ENCODE results near the gene PCNX1. TPM values are rescaled to one million over a fixed set of nuclear protein-coding genes. Genes with fewer than 3 reads are reported as not detected.
"Not testable (repeated sequence)": the region's sequence is repeated elsewhere in the genome, so short reads cannot be mapped to it uniquely, and the experiment has no call there.

Gene PCNX1
- polyA plus RNA-seq, 3 donors: 40.4 to 56.2 (median 51.4) TPM

DNA sequence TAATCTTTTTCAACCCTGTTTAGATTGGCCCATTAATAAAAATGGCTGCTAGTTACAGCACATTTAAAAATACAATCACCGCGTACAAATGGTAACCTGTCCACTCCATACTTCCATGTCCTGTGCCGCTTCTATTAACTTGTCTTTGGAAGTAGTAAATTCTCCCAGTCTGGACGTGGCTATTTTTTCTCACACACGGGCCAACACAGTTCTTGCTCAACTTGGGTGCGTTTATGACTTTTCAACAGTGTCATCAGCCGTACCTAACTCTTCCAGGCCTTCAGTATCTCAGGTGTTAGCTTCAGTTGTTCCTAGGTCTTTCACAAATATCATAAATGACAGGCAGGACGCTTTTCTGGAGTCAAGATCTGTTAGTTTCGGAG lies 475 bp upstream of the PCNX1 start:
- peak in 2 of 11 donors; percentile 19 to 41 for DNase-seq (ENCODE audit: extremely low read depth in 1 of 11, low read depth in 9 of 11, low spot score in 4 of 11)

DNA sequence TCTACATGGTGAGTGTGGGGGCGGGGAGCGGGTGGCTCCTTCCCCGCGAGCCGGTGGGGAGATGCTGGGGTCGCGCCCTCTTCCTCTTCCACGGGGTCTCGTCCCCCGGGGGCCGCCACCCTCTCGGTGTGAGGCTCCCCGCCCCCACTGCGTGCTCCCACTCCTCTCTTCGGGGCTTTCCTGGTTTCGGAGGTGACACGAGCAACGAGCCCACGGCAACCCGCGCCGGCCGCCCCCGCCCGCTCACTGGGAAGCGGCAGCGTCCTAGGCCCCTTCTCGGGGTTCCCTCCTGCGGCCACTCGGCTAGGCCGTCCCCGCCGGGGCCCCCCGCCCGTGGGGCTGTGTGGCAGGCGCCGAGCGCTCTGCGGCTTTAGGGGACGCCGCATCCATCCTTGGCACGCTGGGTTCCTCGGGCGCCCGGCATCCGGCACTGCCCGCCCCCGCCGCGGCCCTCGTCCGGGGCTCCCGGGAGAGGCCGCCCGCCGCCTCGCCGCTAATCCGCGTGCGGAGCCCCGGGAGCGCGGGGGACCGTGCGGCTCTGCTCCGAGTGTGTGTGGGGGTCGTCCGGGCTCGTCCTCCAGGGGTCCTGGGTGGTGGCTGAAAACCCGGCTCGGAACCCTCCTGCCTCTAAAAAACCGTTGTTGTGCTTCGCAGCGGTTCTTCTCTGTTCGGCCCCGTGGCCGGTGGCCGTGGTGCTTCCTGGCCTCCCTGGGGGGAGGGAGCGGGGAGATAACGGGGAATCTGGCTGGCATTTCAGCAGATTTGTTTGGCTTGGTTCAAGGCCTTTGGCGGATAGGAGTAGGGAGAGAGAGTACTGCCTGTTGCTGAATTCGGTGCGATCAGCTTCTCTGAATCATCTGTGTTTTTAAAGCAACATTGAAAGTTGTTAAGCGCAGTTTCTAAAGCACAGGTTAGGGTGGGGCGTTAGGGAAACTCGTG lies 1.0 kb downstream of the PCNX1 start:
- peak in 7 of 11 donors; percentile 25 to 49 (median 45) for DNase-seq (ENCODE audit: extremely low read depth in 1 of 11, low read depth in 9 of 11, low spot score in 4 of 11)

DNA sequence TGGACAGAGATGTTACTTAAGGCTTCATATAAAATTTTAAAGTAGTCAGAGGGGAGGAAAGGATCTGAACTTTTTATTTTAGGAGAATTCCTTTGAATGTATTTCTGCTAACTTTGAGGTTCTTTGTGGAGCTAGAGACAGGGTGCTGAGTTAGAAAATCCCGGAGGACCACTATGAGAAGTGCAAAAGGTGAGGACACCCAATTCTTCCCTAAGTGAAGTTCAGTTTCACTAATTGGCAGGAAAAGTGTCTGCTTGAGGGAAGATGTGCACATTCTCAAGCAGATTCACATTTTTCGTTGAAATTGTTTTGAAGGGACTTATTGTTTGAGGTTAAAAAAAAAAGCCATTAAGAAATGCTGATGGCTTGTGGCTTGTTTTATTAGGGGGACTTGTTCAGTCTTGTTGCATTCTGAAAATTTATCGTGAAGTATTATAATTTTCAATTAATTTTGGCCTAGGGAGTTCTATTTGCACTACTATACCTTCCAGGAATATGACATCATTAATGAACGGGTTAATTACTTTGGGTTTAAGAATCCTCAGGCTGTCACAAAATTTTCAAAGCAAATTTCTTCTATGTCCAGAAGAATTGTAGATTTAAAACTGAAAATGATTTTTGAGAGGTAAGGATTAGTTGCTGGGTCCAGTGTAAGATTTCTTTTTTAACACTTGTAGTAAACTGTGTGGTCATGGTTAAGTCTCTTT lies 1.8 kb downstream of the PCNX1 start:
- no peak for DNase-seq (ENCODE audit: extremely low read depth in 1 of 11, low read depth in 9 of 11, low spot score in 4 of 11)

DNA sequence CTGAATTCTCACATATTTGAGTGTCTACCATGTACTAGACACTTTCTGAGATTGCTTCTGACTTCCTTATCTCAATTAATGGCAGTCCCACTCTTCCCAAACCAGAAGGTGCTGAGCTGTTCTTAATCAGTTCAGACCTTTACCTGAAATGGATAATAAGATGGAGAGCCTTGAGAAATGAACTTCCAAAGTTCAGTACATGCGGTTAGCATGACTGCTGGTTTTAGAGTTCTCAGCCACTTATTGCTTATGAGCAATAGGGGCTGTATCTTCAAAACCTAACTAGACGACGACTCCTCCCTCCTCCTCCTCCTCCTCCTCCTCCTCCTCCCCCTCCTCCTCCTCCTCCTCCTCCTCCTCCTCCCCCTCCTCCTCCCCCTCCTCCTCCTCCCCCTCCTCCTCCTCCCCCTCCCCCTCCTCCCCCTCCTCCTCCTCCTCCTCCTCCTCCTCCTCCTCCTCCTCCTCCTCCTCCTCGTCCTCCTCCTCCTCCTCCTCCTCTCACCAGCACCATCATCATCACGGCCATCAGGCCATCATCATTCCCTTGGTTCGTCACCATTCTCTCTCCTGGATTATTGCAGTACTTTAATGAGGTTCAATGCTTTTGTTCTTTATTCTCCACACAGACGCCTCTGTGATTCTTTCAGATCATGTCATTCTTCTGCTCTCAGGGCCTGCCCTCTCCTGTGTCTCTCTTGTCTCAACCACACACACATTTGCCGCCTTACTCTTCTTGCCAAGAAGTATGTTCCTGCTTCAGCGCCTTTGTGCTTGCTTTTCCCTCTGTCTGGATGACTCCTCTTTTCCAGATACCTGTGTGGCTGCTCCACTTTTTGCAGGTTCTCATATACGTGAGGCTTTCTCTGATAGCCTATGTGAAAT lies 2.7 kb downstream of the PCNX1 start:
- no peak for DNase-seq (ENCODE audit: extremely low read depth in 1 of 11, low read depth in 9 of 11, low spot score in 4 of 11)

DNA sequence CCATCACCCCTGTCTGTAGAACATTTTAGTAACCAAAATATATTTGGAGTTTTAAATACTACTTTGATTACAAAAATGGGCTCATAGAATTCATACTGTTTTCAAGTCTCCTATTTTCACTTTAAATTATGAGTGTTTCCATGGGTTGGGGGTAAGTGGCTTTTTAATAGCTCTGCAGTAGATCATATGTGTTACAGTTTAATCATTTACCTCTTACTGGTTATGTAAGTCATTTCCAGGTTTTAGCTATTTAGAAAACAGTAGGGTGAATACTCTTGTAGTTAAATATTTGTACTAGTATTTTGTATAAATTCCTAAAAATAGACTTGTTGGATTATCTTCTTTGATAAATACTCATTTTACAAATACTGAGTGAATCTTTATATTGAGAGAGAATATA lies 8.2 kb downstream of the PCNX1 start:
- no peak for DNase-seq (ENCODE audit: extremely low read depth in 1 of 11, low read depth in 9 of 11, low spot score in 4 of 11)

DNA sequence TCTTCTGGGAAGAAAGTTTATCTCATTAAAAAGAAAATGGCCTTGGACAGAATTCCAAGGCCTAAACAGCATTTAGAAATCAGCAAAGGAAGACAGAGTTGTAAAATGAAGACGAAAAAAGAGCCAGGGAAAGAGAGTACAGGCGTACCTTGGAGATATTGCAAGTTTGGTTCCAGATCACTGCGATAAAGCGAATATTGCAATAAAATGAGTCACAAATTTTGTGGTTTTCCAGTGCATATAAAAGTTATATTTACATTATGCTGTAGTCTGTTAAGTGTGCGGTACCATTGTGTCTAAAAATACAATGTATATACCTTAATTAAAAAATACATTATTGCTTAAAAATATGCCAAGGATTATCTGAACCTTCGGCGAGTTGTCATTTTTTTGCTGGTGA lies 9.0 kb downstream of the PCNX1 start:
- DNase-seq (ENCODE audit: extremely low read depth in 1 of 11, low read depth in 9 of 11, low spot score in 4 of 11): no peak

DNA sequence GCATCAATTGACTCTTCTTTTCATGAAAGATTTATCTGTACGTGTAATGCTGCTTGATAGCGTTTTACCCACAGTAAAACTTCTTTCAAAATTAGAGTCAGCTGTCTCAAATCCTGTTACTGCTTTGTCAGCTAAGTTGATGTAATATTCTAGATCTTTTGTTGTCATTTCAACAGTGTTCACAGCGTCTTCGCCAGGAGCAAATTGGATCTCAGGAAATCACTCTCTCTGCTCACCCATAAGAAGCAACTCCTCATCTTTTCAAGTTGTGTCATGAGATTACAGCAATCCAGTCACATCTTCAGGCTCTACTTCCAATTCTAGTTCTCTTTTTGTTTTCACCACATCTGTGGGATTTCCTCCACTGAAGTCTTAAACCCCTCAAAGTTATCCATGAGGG lies 9.5 kb downstream of the PCNX1 start:
- no peak for DNase-seq (ENCODE audit: extremely low read depth in 1 of 11, low read depth in 9 of 11, low spot score in 4 of 11)

DNA sequence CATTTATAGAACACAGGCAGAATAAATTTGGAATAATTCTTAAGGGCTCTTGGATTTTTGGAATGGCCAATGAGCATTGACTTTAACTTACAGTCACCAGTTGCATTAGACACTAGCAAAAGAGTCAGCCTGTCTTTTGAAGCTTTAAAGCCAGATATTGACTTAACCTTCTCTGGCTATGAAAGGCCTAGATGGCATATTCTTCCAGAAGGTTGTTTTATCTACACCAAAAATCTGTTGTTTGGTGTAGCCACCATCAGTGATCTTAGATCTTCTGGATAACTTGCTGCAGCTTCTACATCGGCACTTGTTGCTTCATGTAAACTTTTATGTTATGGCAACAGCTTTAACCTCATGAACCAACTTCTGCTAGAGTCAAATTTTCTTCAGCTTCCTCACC lies 10.4 kb downstream of the PCNX1 start:
- no peak for DNase-seq (ENCODE audit: extremely low read depth in 1 of 11, low read depth in 9 of 11, low spot score in 4 of 11)

DNA sequence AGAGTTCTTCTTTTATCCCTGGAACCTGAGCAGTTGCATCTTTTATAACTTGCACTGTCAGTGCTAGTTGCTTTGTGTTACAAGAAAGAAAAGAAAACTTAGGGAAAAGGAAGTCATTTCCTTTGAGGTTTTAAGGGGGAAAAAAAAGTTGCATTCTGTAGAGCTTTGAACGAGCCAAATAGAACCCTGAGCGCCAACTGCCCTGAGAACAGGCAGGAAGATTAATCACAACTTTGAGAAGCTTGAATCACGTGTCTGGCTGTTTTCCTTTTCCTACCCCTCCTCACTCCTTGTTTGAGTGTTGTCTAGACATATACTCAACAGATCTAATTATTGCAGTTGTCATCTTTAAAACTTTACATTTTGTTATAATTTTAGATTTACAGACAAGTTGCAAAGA lies 12.5 kb downstream of the PCNX1 start:
- DNase-seq (ENCODE audit: extremely low read depth in 1 of 11, low read depth in 9 of 11, low spot score in 4 of 11): no peak

DNA sequence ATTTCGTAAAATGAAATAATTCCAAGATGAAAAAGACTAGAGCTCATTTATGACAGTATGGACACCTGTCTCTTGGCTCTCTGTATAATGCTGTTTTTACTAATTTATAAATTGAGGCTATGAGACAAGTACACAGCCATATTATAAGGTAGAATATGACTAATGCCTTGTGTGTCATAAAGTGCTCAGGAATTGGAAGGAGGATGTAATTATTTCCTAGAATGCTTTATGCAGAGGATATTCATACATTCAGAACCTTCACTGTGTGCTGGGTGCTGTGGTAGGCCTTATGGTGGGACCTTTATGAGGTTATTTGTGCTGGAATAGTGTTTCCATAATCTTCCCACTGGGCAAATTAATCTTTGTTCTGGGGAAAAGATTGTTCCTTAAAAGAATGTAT lies 13.3 kb downstream of the PCNX1 start:
- DNase-seq (ENCODE audit: extremely low read depth in 1 of 11, low read depth in 9 of 11, low spot score in 4 of 11): no peak

DNA sequence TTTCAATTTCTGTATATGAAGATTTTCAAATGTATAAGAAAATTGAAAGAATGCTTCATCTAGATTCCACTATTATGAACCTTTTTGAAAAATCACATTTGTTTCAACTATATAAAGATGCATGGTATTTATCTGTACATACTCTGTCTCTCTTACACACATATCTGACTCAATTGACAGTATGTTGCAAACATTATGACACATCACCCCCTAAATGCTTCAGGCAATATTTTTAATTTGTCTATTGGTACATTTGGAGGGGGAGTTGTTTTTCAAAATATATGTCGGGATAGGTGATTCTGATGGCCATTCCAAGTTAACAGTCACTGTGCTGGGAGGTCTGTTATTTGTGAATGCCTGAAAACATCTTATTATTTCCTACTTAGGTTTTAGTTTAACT lies 14.4 kb downstream of the PCNX1 start:
- DNase-seq (ENCODE audit: extremely low read depth in 1 of 11, low read depth in 9 of 11, low spot score in 4 of 11): no peak

DNA sequence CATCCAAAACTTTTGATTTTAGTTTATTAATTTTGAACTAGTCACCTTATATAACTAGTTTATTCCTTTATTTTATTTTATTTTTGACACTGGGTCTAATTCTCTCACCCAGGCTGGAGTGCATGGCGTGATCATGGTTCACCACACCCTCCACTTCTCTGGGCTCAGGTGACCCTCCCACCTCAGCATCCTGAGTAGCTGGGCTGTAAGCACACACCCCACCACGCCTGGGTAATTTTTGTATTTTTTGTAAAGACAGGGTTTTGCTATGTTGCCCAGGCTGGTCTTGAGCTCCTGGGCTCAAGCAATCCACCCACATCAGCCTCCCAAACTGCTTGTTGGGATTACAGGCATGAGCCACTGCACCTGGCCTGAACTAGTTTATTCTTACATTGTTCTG lies 17.3 kb downstream of the PCNX1 start:
- no peak for DNase-seq (ENCODE audit: extremely low read depth in 1 of 11, low read depth in 9 of 11, low spot score in 4 of 11)

DNA sequence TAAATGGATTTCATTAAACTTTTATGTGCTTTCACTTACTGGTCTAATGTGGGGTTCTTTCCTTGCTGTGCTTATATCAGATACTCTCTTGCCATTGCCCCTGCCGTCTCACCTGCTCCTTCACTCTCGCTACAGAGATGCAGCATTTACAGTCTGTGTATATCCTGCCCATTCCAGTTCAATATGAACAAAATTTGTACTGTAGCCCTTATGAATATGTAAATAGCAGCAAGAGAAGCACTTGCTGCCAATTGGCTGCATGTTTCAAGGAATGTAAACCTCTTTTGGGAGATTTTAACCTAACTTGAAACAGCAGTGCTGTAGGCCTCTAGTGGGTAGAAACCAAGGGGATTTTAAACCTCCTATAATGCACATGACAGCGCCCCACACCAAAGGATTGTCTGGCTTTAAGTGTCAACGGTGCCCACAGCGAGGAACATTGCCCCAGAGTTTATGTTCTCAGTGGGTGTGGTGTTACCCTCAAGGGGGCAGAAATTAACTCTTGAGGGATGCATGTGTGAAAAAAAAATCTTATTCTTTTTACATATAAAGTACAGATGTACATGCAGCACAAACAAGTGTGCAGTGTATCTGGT lies 19.1 kb downstream of the PCNX1 start:
- no peak for DNase-seq (ENCODE audit: extremely low read depth in 1 of 11, low read depth in 9 of 11, low spot score in 4 of 11)

DNA sequence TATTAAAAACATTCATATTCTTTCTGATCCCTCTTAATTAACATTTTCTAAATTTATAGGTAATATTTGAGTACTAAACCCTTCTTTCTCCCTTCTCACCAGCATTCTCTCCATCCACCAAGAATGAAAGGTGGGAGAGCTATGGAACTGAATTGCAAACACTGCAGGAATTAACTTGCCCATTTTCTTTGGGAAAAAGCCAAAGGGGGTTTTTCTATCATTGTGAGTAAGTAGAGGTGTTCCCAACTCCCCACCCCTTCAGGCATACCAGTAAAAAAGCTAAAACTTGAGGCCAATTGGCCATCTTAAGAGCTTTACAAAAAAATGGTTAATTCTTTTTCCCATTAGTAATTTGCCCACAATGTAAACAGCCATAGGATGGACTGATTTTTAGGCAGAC lies 23.7 kb downstream of the PCNX1 start:
- no peak for DNase-seq (ENCODE audit: extremely low read depth in 1 of 11, low read depth in 9 of 11, low spot score in 4 of 11)

DNA sequence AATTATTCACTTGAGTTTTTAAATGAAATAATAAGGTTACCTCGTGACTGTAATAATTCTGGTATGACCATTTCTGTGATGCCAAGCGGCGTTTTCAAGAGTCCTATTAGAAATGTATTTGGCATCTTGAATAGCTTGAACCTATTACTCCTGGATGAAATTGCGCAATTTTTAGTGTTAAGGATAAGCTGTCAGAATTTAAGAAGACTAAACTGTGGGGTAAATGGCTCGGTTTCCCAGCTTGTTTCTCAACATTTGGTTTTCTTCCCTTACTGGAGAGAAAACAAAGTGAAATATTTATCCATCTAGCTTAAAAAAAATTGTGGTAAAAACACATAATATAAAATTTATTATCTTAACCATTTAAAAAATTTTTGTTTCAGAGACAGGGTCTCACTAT lies 26.8 kb downstream of the PCNX1 start:
- no peak for DNase-seq (ENCODE audit: extremely low read depth in 1 of 11, low read depth in 9 of 11, low spot score in 4 of 11)

DNA sequence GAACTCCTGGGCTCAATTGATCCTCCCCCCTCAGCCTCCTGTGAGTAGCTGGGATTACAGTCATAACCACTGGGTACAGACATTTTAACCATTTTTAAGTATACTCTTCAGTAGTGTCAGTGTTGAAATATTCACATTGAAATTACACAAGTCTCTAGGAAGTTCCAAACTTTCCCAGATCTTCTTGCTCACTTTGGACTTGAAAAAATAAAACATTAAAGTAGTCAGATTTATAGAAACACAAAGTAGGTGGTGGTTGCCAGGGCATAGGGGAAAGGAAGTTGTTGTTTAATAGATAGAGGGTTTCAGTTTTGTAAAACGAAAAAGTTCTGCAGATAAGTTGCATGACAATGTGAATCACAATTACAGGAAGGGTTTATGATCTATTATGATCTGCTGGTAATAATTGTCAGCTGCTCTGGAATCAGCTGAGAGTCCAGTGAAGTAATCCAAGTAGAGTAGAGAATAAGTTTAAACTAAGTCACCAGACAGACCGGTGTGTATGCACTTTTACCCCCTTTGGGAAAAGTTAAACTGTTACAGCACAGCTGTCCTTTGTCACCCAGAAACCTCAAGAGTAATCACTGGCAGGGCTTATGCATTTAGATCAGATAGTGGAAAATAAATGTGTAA lies 27.4 kb downstream of the PCNX1 start:
- peak in 2 of 11 donors; percentile 21 to 37 for DNase-seq (ENCODE audit: extremely low read depth in 1 of 11, low read depth in 9 of 11, low spot score in 4 of 11)

DNA sequence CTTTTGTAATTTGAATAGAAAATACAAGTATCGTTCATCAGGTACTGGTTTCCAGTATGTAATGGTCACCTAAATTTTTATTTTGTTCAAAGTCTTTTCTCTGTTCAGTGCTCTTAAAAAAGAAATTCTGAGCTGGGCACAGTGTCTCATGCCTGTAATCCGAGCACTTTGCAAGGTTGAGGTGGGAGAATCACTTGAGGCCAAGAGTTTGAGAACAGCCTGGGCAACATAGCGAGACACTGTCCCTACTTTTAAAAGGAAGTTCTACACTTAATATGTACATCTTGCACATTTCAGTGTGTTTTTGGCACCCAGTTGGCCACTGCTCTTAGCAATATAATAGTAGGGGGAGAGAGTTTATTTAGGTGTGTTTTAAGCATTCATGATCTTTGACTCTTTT lies 27.9 kb downstream of the PCNX1 start:
- no peak for DNase-seq (ENCODE audit: extremely low read depth in 1 of 11, low read depth in 9 of 11, low spot score in 4 of 11)

DNA sequence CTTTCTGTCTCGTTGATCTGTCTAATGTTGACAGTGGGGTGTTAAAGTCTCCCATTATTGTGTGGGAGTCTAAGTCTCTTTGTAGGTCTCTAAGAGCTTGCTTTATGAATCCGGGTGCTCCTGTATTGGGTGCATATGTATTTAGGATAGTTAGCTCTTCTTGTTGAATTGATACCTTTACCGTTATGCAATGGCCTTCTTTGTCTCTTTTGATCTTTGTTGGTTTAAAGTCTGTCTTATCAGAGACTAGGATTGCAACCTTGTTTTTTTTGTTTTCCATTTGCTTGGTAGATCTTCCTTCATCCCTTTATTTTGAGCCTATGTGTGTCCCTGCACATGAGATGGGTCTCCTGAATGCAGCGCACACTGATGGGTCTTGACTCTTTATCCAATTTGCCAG lies 32.4 kb downstream of the PCNX1 start:
- not testable (repeated sequence) for DNase-seq (ENCODE audit: extremely low read depth in 1 of 11, low read depth in 9 of 11, low spot score in 4 of 11)
